CD4-positive, CD25-positive, alpha-beta regulatory T cell (primary cell): ENCODE measurements around the gene PBX1. TPM values are rescaled to one million over a fixed set of nuclear protein-coding genes. Genes with fewer than 3 reads are reported as not detected.

Source experiments
- ATAC-seq, 2 donors: fragments of 150-1000 bp; cut with Tn5 transposase; one replicate each; pipeline ENCODE4 v1.10.0; 2021; ENCODE audit warnings: low read depth in 2 of 2, moderate number of reproducible peaks in 2 of 2, moderate library complexity in 1 of 2
- DNase-seq, 3 donors: peaks; one replicate each; pipeline versions ENCODE4 v3.0.0 to v3.0.0-alpha.2; 2012 to 2022; ENCODE audit warnings: mixed read lengths in 1 of 3
- H3K27ac ChIP-seq: one replicate; pipeline ENCODE4 v1.7.0; 2013; ENCODE audit warnings: mild to moderate bottlenecking, low read length; ENCODE audit not compliant: insufficient read depth, poor library complexity, severe bottlenecking
- H3K27me3 ChIP-seq: one replicate; pipeline ENCODE4 v1.7.0; 2013; ENCODE audit warnings: low read length; ENCODE audit not compliant: control insufficient read depth, insufficient read depth
- H3K36me3 ChIP-seq: one replicate; pipeline ENCODE4 v1.7.0; 2013; ENCODE audit warnings: mild to moderate bottlenecking, low read length, moderate library complexity; ENCODE audit not compliant: control insufficient read depth, insufficient read depth
- H3K4me1 ChIP-seq: 2 replicates; pipeline ENCODE4 v1.7.0; 2013; ENCODE audit warnings: mild to moderate bottlenecking, low read length; ENCODE audit not compliant: insufficient read depth, control insufficient read depth, poor library complexity, severe bottlenecking
- H3K4me3 ChIP-seq: one replicate; pipeline ENCODE4 v1.7.0; 2013; ENCODE audit warnings: low read depth, mild to moderate bottlenecking, low read length, moderate library complexity
- H3K9me3 ChIP-seq, 2 experiments: 1 replicate in 1 of 2; 2 replicates in 1 of 2; pipeline ENCODE4 v1.7.0; 2013; ENCODE audit warnings: low read length in 2 of 2, mild to moderate bottlenecking in 1 of 2, moderate library complexity in 1 of 2; ENCODE audit not compliant: control insufficient read depth in 2 of 2
- H3K27ac Mint-ChIP-seq, 3 donors: one replicate each; pipeline ENCODE4 v1.8.0; 2020 to 2022; ENCODE audit warnings: mild to moderate bottlenecking in 3 of 3, mixed read lengths in 3 of 3, moderate library complexity in 2 of 3
- H3K27me3 Mint-ChIP-seq: one replicate; pipeline ENCODE4 v1.8.0; 2022; ENCODE audit warnings: mild to moderate bottlenecking, mixed read lengths
- H3K36me3 Mint-ChIP-seq: one replicate; pipeline ENCODE4 v1.8.0; 2020; ENCODE audit warnings: mixed read lengths
- H3K4me1 Mint-ChIP-seq, 4 donors: one replicate each; pipeline ENCODE4 v1.8.0; 2020 to 2022; ENCODE audit warnings: mixed read lengths in 4 of 4, mild to moderate bottlenecking in 1 of 4
- H3K4me3 Mint-ChIP-seq, 4 donors: one replicate each; pipeline ENCODE4 v1.8.0; 2020 to 2022; ENCODE audit warnings: mild to moderate bottlenecking in 4 of 4, mixed read lengths in 4 of 4, moderate library complexity in 3 of 4
- H3K9me3 Mint-ChIP-seq, 7 donors: one replicate each; pipeline ENCODE4 v1.8.0; 2020 to 2022; ENCODE audit warnings: mixed read lengths in 7 of 7, mild to moderate bottlenecking in 3 of 7, moderate library complexity in 2 of 7
- polyA plus RNA-seq, 4 donors: library from polyadenylated mRNA; unstranded; fragments of 300-500 nt; fragmentation: Illumina TruSeq; gene quantifications; one replicate each; pipeline ENCODE4 v1.2.3, GENCODE V29; 2021
- total RNA-seq: library from RNA; stranded (reverse); gene quantifications from one replicate; pipeline ENCODE4 v1.2.3, GENCODE V29; 2022

Gene PBX1
- total and polyA plus RNA-seq, 5 donors from 2014 or later, result 0.03 to 1.7 (median 0.10) TPM; not detected in 2

DNA sequence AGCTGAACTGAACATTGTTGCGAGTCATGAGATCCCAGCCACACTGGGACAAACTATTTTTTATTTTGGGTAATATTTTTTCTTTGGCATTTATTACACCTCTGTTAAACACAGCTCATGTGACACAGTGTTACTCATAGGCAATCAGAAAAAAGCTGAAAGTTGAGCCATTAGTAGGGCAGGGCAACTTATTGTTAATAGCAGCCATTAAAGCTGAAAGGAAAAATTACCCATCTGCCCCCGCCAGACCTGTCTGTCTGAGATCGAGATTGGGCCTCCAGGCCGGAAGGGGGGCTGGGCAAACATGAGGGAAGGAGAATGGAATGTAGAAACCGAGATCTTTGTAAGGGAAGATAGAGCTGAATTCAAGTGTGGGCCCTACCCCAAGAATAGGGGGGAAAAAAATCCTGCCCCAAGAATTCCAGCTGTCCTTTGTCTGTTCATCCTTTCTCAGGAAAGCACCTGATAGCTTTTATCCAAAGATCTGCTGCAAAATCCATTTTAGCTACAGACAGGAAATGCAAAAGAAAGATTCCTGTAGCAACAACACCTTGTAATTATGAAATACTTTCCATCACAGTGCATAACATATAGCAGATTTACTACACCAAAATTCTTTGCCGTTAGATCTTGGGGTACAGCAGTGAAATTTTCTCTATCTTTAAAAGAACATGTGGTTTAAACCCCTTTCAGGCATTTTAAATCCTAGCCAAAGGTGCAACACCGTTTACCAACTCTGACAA is 212.8 kb downstream of the PBX1 start:
- no peak overlapping the region for H3K4me3 ChIP-seq
- H3K4me3 Mint-ChIP-seq, result no peak overlapping the region
- DNase-seq, result no peak
- no peaks in the 10 kb centered on the region for H3K36me3 Mint-ChIP-seq
- H3K4me1 Mint-ChIP-seq, result no peaks in the 10 kb centered on the region
- H3K27me3 ChIP-seq, result no peaks in the 10 kb centered on the region
- no peaks in the 10 kb centered on the region for H3K9me3 ChIP-seq
- no peak overlapping the region for H3K27ac ChIP-seq
- no peaks in the 10 kb centered on the region for H3K36me3 ChIP-seq
- H3K9me3 Mint-ChIP-seq, result peaks cover 0 to 7% (median 0%) of the 10 kb centered on the region in 7 donors
- no peak for ATAC-seq
- no peak overlapping the region for H3K27ac Mint-ChIP-seq
- H3K27me3 Mint-ChIP-seq, result peaks cover 4% of the 10 kb centered on the region
- H3K4me1 ChIP-seq, result no peaks in the 10 kb centered on the region

DNA sequence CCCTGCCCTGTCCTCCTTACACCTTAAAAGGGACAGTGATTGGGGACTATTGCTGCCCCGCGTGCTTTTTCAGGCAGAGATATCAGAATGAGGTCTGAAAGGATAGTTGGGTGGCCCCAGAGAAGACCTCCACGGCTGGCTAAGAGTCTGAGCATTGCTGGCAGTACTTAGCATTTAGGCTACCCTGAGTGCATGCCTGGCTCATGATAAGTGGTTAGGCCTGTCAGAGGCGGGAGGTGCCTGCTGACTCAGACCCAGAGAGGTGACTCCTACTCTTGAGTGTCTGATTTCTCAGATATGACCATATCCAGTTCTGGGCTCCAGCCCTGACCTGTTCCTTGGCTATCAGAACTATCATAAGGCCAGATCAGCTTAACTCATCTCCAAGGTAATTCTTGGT is 213.7 kb downstream of the PBX1 start:
- Histone ChIP-seq H3K9me3 (no peaks in the 10 kb centered on the region), H3K4me3 (no peak overlapping the region), H3K36me3 (no peaks in the 10 kb centered on the region), H3K4me1 (no peaks in the 10 kb centered on the region), H3K27me3 (no peaks in the 10 kb centered on the region), H3K27ac (no peak overlapping the region)
- no peak overlapping the region for H3K27ac Mint-ChIP-seq
- no peaks in the 10 kb centered on the region for H3K36me3 Mint-ChIP-seq
- H3K27me3 Mint-ChIP-seq, result peaks cover 4% of the 10 kb centered on the region
- ATAC-seq (no peak), DNase-seq (no peak)
- H3K4me3 Mint-ChIP-seq, result no peak overlapping the region
- H3K9me3 Mint-ChIP-seq, result peaks cover 0 to 7% (median 0%) of the 10 kb centered on the region in 7 donors
- H3K4me1 Mint-ChIP-seq, result no peaks in the 10 kb centered on the region

DNA sequence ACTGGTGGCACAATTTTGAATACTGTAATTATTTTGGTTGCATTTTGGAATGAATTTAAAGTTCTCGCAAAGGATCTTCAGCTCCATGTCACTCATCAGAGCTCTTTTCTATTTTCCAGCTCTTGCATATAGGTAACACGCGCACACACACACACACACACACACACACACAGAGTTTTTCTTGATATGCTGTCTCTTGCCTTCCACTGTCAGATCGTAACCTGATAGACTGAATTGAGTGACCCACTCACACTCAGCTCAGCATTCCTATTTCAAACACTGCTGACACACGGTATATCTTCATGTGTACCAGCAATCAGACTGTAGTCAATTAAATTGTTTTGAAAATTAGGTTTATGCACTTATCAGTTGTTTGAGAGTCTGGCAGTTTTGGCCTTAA is 214.1 kb downstream of the PBX1 start:
- Mint-ChIP-seq H3K4me3 (no peak overlapping the region), H3K36me3 (no peaks in the 10 kb centered on the region), H3K9me3 (peaks cover 0 to 7% (median 0%) of the 10 kb centered on the region in 7 donors), H3K4me1 (no peaks in the 10 kb centered on the region), H3K27ac (no peak overlapping the region), H3K27me3 (peaks cover 4% of the 10 kb centered on the region)
- no peak overlapping the region for H3K27ac ChIP-seq
- H3K36me3 ChIP-seq, result no peaks in the 10 kb centered on the region
- no peak overlapping the region for H3K4me3 ChIP-seq
- ATAC-seq, result no peak
- no peaks in the 10 kb centered on the region for H3K9me3 ChIP-seq
- no peaks in the 10 kb centered on the region for H3K4me1 ChIP-seq
- H3K27me3 ChIP-seq, result no peaks in the 10 kb centered on the region
- DNase-seq, result no peak

DNA sequence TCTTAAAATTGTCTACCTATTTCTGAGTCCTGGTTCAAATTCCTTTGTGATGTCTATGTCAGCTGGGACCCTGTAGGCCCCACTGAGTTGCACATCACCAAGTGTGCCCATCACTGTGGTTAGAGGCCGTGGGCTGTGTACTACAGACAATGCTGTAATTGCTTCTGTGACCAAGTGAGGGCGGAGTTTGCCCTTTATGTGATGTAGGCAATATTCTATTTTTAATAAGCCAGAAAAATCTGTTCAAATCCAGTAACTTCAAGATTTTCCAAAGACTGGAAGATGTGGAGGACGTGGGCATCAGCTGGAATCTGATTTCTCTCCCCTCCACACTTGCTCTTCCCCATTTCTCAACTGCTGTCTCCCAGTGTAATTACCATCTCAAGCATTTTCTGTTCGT is 215.4 kb downstream of the PBX1 start:
- DNase-seq, result no peak
- no peaks in the 10 kb centered on the region for H3K4me1 ChIP-seq
- H3K27ac Mint-ChIP-seq, result no peak overlapping the region
- H3K27ac ChIP-seq, result no peak overlapping the region
- H3K9me3 Mint-ChIP-seq, result peaks cover 0 to 2% (median 0%) of the 10 kb centered on the region in 7 donors
- no peaks in the 10 kb centered on the region for H3K9me3 ChIP-seq
- H3K27me3 ChIP-seq, result no peaks in the 10 kb centered on the region
- no peaks in the 10 kb centered on the region for H3K36me3 Mint-ChIP-seq
- H3K27me3 Mint-ChIP-seq, result peaks cover 4% of the 10 kb centered on the region
- H3K4me3 ChIP-seq, result no peak overlapping the region
- no peaks in the 10 kb centered on the region for H3K4me1 Mint-ChIP-seq
- H3K4me3 Mint-ChIP-seq, result no peak overlapping the region
- ATAC-seq, result no peak
- H3K36me3 ChIP-seq, result no peaks in the 10 kb centered on the region

DNA sequence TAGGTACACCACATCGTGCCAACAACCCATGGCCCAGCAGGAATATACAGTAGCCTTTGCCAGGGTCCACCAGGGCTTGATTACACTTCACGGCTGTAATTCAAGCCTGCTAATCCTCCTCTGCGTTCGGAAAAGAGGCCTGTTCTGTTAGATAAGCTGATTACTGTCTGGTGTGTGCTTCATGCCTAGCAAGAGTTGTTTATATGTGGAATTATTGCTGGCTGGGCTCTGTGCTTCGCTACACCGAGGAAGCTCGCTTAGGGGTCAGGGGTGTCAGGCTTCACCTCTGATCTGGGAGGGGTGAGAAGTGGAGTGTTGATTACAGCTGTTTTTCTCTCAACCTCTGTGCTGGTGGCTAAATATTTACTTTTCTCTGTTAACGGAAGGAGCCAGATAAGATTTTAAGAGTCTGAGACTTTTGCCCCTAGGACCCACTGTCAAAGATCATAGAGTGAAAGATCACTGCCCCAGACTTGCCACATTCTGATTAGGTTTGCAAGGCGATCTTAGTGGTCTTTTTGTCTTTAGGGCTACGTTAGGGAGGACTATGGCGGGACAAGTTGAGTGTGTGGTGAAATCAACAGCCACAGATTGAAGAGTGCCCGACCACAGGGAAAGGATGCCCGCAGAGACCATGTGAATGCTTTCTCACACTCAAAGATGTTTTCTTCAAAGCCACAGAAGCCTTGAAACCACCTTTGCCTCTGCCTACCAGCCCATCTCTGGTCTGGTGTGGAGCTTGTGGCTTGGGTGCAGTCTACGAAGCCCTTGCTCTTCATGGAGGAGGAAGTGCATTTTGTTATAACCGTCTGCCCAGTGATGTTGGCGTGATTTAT is 216.1 kb downstream of the PBX1 start:
- peaks cover 4% of the 10 kb centered on the region for H3K27me3 Mint-ChIP-seq
- no peaks in the 10 kb centered on the region for H3K4me1 ChIP-seq
- peaks cover 0 to 2% (median 0%) of the 10 kb centered on the region in 7 donors for H3K9me3 Mint-ChIP-seq
- H3K27ac Mint-ChIP-seq, result no peak overlapping the region
- H3K27ac ChIP-seq, result no peak overlapping the region
- no peaks in the 10 kb centered on the region for H3K9me3 ChIP-seq
- H3K4me1 Mint-ChIP-seq, result no peaks in the 10 kb centered on the region
- DNase-seq (no peak), ATAC-seq (no peak)
- H3K36me3 ChIP-seq, result no peaks in the 10 kb centered on the region
- H3K36me3 Mint-ChIP-seq, result no peaks in the 10 kb centered on the region
- H3K4me3 ChIP-seq, result no peak overlapping the region
- no peak overlapping the region for H3K4me3 Mint-ChIP-seq
- no peaks in the 10 kb centered on the region for H3K27me3 ChIP-seq

DNA sequence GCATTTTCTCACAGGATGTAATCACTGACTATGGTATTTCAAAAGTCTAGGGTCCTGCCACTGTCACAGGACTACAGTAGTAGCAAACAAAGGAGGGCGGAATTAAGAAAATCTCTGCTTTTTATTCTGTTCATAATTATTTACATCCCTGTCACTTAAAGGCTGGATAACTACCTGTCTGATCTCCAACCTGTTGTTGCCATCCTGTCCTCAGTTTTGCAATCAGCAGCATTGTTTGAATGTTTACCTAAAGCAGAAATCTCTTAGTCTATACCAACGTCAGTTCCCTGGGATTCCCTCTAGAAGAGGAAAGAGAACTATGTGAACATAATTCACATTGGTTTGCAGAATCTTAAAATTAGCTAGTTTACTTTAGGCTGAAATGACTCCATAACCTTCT is 218.5 kb downstream of the PBX1 start:
- H3K27me3 ChIP-seq, result no peaks in the 10 kb centered on the region
- H3K9me3 ChIP-seq, result no peaks in the 10 kb centered on the region
- H3K36me3 ChIP-seq, result no peaks in the 10 kb centered on the region
- H3K4me1 Mint-ChIP-seq, result no peaks in the 10 kb centered on the region
- no peak overlapping the region for H3K27ac ChIP-seq
- peaks cover 0 to 2% (median 0%) of the 10 kb centered on the region in 7 donors for H3K9me3 Mint-ChIP-seq
- H3K36me3 Mint-ChIP-seq, result no peaks in the 10 kb centered on the region
- H3K27me3 Mint-ChIP-seq, result no peaks in the 10 kb centered on the region
- H3K4me3 ChIP-seq, result no peak overlapping the region
- H3K27ac Mint-ChIP-seq, result no peak overlapping the region
- no peak for DNase-seq
- H3K4me1 ChIP-seq, result no peaks in the 10 kb centered on the region
- no peak overlapping the region for H3K4me3 Mint-ChIP-seq
- ATAC-seq, result no peak

DNA sequence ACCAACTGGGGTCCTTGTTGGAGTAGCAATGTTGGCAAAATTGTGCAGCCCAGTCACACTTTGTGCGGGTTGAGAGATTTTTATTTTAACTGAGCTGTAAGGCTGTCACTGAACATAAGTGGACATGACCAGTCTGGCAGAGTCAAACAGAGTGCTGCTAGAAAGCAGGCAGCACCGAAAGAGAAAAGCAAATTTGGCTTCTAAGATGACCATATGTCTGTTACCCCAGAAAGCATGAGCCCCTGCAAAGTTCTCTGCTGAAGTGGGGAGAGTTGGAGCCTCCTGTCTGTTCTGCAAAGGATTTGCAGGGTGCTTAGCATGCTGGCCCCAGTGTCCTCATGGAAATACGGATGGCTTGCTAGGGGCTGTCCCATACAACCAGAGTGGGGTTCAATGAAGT is 220.4 kb downstream of the PBX1 start:
- no peak overlapping the region for H3K4me3 ChIP-seq
- no peaks in the 10 kb centered on the region for H3K4me1 Mint-ChIP-seq
- no peaks in the 10 kb centered on the region for H3K36me3 Mint-ChIP-seq
- H3K27ac Mint-ChIP-seq, result no peak overlapping the region
- H3K27me3 ChIP-seq, result no peaks in the 10 kb centered on the region
- no peaks in the 10 kb centered on the region for H3K9me3 ChIP-seq
- no peaks in the 10 kb centered on the region for H3K4me1 ChIP-seq
- no peaks in the 10 kb centered on the region for H3K27me3 Mint-ChIP-seq
- H3K36me3 ChIP-seq, result no peaks in the 10 kb centered on the region
- DNase-seq, result no peak
- peaks cover 0 to 2% (median 0%) of the 10 kb centered on the region in 7 donors for H3K9me3 Mint-ChIP-seq
- no peak overlapping the region for H3K4me3 Mint-ChIP-seq
- no peak overlapping the region for H3K27ac ChIP-seq
- no peak for ATAC-seq
